Rectal smooth muscle tissue (tissue), 1 donor: ENCODE results near the gene USP40.

Experiments used
- H3K27ac ChIP-seq: one replicate; pipeline ENCODE4 v1.7.0; 2013; ENCODE audit warnings: low read depth, low read length, inconsistent platforms
- H3K27me3 ChIP-seq: one replicate; pipeline ENCODE4 v1.7.0; 2013; ENCODE audit warnings: low read length; ENCODE audit not compliant: control insufficient read depth, insufficient read depth
- H3K36me3 ChIP-seq: one replicate; pipeline ENCODE4 v1.7.0; 2013; ENCODE audit warnings: low read length; ENCODE audit not compliant: control insufficient read depth, insufficient read depth
- H3K4me1 ChIP-seq: one replicate; pipeline ENCODE4 v1.7.0; 2013; ENCODE audit warnings: low read length; ENCODE audit not compliant: control insufficient read depth, insufficient read depth
- H3K4me3 ChIP-seq: one replicate; pipeline ENCODE4 v1.7.0; 2013; ENCODE audit warnings: low read length
- H3K9ac ChIP-seq: one replicate; pipeline ENCODE4 v1.7.0; 2013; ENCODE audit warnings: low read length

Gene USP40

GRCh38 chr2:233476651-233477547 lies 89.7 kb downstream of the USP40 start:
- Histone ChIP-seq H3K27me3 (no peaks in the 10 kb centered on the region), H3K4me1 (peaks cover 12% of the 10 kb centered on the region), H3K9ac (no peak overlapping the region), H3K27ac (no peak overlapping the region), H3K36me3 (peaks cover 8% of the 10 kb centered on the region), H3K4me3 (no peak overlapping the region)

DNA sequence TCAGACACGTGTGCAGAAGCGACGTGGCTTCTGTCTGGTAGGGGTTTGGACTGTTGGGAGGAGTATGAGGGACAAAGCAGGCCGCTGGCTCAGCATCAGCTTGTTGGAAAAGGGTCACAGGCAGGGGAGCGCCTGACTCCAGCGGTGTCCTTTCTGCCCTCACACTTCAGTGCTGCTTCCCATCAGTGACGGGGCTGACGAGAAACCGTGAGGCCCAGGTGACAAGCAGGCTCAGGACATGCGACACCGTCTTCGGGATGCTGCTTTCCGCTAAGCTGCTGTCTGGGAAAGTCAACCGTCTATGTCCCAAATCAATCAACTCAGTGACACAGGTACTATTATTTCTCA lies 90.5 kb downstream of the USP40 start:
- Histone ChIP-seq H3K4me1 (peaks cover 5% of the 10 kb centered on the region), H3K36me3 (peaks cover 8% of the 10 kb centered on the region), H3K27me3 (no peaks in the 10 kb centered on the region), H3K9ac (no peak overlapping the region), H3K27ac (no peak overlapping the region), H3K4me3 (no peak overlapping the region)

- peaks cover 8% of the 10 kb centered on the region for H3K36me3 ChIP-seq
- H3K27ac ChIP-seq = no peak overlapping the region
- H3K27me3 ChIP-seq = no peaks in the 10 kb centered on the region
- peaks cover 7% of the 10 kb centered on the region for H3K4me1 ChIP-seq
- H3K9ac ChIP-seq = no peak overlapping the region
- no peak overlapping the region for H3K4me3 ChIP-seq
These were observed 92.0 kb downstream of the USP40 start for GRCh38 chr2:233474308-233475160.

DNA sequence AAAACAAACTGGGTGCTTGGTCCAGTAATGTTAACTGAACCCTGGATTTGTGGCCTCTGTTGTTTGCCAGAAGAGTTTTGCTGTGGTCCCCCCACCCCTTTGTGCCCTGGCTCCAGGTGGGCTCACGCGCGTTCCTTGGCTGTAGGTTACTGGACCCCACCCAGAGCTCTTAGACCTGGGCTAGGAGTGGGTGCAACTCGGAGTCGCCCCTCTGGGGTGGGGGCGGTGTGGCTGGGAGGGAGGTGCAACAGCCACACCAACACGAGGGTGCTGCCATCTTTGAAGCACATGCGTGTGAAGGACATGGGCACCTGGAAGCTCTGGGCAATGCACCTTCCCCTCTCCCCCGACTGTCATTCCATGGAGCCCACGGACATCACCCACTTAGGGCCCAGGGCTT lies 92.7 kb downstream of the USP40 start:
- Histone ChIP-seq H3K4me1 (peaks cover 11% of the 10 kb centered on the region), H3K27ac (no peak overlapping the region), H3K27me3 (no peaks in the 10 kb centered on the region), H3K4me3 (no peak overlapping the region), H3K9ac (no peak overlapping the region), H3K36me3 (peaks cover 10% of the 10 kb centered on the region)

DNA sequence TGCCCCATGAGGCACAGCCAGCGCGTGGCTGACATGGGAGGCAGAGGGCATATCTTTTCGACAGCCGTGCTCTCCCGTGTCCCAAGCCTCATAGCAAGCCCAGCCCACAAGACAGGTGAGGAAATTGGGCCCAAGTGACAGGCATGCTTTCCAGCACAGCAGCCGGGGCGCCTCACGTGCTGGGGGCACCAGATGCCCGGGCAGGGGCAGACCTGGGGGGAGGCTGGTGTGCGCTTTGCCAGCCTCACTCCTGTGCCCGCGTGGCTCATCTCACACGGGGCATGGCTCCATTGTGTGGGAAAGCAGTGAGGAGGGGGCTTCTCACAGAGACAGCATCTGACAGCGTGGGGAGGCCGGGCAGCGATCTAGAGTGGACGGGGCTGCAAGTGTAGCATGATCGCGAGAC lies 93.2 kb downstream of the USP40 start:
- no peaks in the 10 kb centered on the region for H3K27me3 ChIP-seq
- H3K4me1 ChIP-seq = peaks cover 11% of the 10 kb centered on the region
- H3K9ac ChIP-seq = no peak overlapping the region
- no peak overlapping the region for H3K4me3 ChIP-seq
- H3K36me3 ChIP-seq = peaks cover 15% of the 10 kb centered on the region
- no peak overlapping the region for H3K27ac ChIP-seq

DNA sequence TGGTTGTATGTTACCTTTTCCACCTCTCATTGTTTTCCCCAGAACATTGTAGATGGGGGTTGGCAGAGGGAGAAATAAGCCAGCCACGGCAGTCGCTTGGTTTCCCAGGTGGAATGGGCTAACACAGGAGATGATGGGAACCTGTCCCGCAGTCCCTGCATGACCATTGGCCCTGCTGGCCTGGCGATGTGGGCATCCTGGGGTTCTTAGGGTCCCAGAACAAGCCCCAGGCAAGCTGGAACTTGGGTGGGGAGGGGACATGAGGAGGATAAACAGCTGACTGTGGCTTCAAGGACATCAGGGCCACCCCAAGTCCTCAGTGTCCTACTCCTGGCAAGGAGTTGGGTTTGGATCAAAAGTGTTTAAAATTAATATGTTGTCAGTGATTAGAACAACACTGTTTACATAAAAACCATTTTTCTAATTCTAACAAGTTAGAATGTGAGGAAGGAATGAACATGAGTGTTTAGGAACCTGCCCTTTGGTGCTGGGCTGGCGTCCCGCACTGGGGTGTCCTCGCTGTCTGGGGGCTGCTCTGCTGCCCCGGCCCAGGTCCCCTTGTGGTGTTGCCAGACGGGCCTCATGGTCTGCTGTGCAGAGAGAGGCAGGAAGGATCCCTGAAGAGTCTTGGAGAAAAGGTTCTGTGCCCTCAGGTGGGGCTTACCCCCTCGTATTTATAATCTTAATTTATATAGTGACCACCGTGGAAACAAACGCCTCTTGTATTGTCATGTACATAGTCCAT lies 95.1 kb downstream of the USP40 start:
- Histone ChIP-seq H3K4me3 (no peak overlapping the region), H3K4me1 (peaks cover 11% of the 10 kb centered on the region), H3K27ac (no peak overlapping the region), H3K27me3 (no peaks in the 10 kb centered on the region), H3K36me3 (peaks cover 21% of the 10 kb centered on the region), H3K9ac (no peak overlapping the region)

DNA sequence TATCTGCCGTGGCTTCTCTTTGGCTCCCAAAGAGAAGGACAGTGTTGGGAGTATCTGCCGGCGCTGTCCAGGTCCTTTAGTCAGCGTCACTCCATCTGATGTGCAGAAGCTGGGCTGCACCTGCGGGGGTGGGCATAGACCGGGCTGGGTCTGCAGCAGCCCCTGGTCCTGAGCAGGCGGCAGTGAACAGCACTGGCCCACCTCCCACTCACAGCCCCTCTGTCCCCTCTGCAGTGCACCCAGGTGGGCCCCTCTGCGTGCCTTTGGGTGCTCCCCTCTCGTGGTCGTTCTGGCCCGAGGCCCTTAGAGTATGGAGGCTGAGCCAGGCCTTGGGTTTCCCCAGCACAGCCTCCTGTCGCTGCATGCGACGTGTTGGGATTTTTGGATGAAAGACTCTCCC lies 95.7 kb downstream of the USP40 start:
- H3K27me3 ChIP-seq = no peaks in the 10 kb centered on the region
- H3K9ac ChIP-seq = no peak overlapping the region
- H3K4me3 ChIP-seq = no peak overlapping the region
- peaks cover 11% of the 10 kb centered on the region for H3K4me1 ChIP-seq
- peaks cover 20% of the 10 kb centered on the region for H3K36me3 ChIP-seq
- H3K27ac ChIP-seq = peak overlapping the region; percentile 75

DNA sequence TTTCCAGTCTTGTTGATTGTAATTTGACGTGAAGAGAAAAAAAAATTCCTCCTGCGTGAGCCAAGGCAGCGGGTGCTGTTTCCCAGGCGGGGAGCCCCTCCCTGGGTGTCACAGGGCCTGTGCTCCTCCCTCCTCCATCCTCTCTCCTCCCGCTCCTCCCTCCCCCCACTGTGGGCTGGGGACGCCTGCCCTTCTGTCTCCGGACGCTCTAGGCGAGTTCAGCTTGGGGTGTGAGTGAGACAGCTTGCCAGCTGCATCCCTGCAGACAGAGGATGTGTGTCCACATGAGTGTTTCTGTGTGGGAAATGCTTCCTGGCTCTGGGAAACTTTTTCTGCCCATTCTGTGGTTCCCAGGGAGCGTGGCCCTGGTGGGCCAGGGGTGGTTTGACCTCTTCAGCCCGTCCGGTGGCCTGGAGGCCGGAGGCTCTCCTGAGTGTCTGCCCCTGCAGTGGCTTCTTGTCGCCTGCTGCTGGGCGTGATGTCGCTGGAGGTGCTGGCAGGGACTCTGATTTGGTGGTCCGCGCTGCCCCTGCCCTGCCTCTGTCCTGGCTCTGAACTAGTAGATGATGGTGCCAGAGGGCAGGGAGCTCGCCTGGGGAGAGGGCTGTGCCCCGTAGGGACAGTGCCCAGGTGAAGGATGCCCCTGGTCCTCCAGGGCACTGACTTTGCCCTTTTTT lies 96.4 kb downstream of the USP40 start:
- Histone ChIP-seq H3K4me1 (peaks cover 11% of the 10 kb centered on the region), H3K9ac (no peak overlapping the region), H3K36me3 (peaks cover 21% of the 10 kb centered on the region), H3K4me3 (no peak overlapping the region), H3K27ac (peak overlapping the region; percentile 75), H3K27me3 (no peaks in the 10 kb centered on the region)

GRCh38 chr2:233469261-233470010 lies 97.1 kb downstream of the USP40 start:
- peak overlapping the region; percentile 75 for H3K27ac ChIP-seq
- peak overlapping the region; percentile 37 for H3K9ac ChIP-seq
- no peak overlapping the region for H3K4me3 ChIP-seq
- H3K36me3 ChIP-seq = peaks cover 26% of the 10 kb centered on the region
- no peaks in the 10 kb centered on the region for H3K27me3 ChIP-seq
- peaks cover 11% of the 10 kb centered on the region for H3K4me1 ChIP-seq

- no peak overlapping the region for H3K9ac ChIP-seq
- H3K36me3 ChIP-seq = peaks cover 33% of the 10 kb centered on the region
- peaks cover 11% of the 10 kb centered on the region for H3K4me1 ChIP-seq
- no peak overlapping the region for H3K4me3 ChIP-seq
- peak overlapping the region; percentile 75 for H3K27ac ChIP-seq
- no peaks in the 10 kb centered on the region for H3K27me3 ChIP-seq
These were observed 97.9 kb downstream of the USP40 start for GRCh38 chr2:233468741-233469110.

DNA sequence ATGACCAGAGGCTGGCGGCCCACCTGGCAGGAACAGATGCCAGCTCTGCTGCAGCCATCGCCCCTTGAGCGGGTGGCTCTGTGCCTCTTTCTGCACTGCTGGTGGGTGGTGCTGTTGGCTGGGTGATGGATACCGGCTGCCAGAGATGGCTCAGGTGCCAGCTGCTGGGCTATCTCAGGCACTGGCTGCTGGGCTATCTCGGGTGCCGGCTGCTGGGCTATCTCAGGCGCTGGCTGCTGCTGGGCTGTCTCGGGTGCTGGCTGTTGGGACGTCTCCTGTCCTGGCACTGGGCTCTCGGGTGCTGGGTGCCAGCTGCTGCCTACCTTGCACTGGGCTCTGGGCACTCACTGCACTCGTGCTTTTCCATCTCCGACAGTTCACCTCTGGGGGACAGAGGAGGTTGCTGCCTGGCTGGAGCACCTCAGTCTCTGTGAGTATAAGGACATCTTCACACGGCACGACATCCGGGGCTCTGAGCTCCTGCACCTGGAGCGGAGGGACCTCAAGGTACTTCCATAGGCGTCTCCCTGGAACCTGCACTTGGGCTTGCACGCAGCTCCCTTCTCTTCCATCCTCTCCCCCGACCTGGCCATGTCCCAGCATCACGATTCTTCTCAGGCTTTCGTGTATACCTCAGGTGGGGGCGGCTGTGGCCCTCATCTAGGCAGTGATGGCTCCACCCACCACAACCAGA lies 98.4 kb downstream of the USP40 start:
- no peaks in the 10 kb centered on the region for H3K27me3 ChIP-seq
- H3K4me3 ChIP-seq = no peak overlapping the region
- H3K4me1 ChIP-seq = peaks cover 11% of the 10 kb centered on the region
- H3K9ac ChIP-seq = no peak overlapping the region
- H3K36me3 ChIP-seq = peaks cover 38% of the 10 kb centered on the region
- no peak overlapping the region for H3K27ac ChIP-seq
